Stomach (tissue), 4 donors: ENCODE data around the gene GTPBP2.

ENCODE experiments used
- POLR2A ChIP-seq, 4 donors: fragments of 450-650 bp; IDR thresholded peaks; one replicate each; pipeline ENCODE4 v1.6.1; 2016; ENCODE audit warnings: antibody characterized with exemption in 4 of 4, control low read depth in 2 of 4, mild to moderate bottlenecking in 1 of 4, moderate library complexity in 1 of 4
- TF ChIP-seq, protein P1 (sequence below), 7 experiments: fragments of 450-650 bp in 4 of 7; fragments of 200-600 bp in 3 of 7; sonication (generic) in 3 of 7; IDR thresholded peaks; one replicate each; pipeline ENCODE4 v1.5.1; 2016 to 2019; ENCODE audit warnings: antibody characterized with exemption in 7 of 7, control low read depth in 2 of 7, mild to moderate bottlenecking in 1 of 7

DNA sequence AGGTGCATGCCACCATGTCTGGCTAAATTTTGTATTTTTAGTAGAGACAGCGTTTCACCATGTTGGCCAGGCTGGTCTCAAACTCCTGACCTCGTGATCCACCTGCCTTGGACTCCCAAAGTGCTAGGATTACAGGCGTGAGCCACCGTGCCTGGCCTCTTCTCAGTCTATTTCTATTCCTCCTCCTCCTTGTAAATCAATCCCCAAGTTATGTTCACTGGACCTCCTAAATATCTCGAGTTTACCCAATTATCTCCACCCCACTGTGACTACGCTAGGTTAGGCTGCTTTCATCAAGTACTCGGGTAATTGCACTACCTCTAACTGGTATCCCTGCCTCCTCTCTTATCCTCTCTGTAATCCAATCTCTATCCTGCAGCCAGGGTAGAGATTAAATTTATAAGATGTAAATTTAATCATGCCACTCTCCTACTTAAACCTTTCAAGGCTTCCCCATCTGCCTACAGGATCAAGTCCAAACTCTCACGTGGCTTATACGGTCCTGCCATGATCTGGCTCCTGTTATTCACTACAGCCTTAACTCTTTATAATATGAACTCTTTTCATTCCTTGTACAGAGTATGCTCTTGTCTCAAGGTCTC is 5.7 kb upstream of the GTPBP2 start:
- TF ChIP-seq, protein P1, sequence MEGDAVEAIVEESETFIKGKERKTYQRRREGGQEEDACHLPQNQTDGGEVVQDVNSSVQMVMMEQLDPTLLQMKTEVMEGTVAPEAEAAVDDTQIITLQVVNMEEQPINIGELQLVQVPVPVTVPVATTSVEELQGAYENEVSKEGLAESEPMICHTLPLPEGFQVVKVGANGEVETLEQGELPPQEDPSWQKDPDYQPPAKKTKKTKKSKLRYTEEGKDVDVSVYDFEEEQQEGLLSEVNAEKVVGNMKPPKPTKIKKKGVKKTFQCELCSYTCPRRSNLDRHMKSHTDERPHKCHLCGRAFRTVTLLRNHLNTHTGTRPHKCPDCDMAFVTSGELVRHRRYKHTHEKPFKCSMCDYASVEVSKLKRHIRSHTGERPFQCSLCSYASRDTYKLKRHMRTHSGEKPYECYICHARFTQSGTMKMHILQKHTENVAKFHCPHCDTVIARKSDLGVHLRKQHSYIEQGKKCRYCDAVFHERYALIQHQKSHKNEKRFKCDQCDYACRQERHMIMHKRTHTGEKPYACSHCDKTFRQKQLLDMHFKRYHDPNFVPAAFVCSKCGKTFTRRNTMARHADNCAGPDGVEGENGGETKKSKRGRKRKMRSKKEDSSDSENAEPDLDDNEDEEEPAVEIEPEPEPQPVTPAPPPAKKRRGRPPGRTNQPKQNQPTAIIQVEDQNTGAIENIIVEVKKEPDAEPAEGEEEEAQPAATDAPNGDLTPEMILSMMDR (IDR thresholded peaks at IDR 0.05) = no peak
- no peak for TF ChIP-seq POLR2A (IDR thresholded peaks at IDR 0.05)
